Measurements from ENCODE around the gene NBPF1.
"Not testable (repeated sequence)": the region's sequence is repeated elsewhere in the genome, so short reads cannot be mapped to it uniquely, and the experiment has no call there.

Gene NBPF1

GRCh38 chr1:16621300-16621658 is 7.9 kb upstream of the NBPF1 start:
- CTCF ChIA-PET, result interaction anchor here (0.6 to 1.5 kb wide), 6 partner anchors 12 to 268 kb away, joined by 3 to 6 read pairs (median 4); no protein-coding TSS in a partner anchor
- POLR2A ChIA-PET (ENCODE audit: low non-redundant PET), result no interaction called here
- TF ChIP-seq CTCF (conservative IDR thresholded peaks at IDR 0.05; ENCODE audit: low read depth), result peak; percentile 15; the same call in 1 of the 2 replicates
- DNase-seq (ENCODE audit: low spot score), result no peak
- peak overlapping the region; percentile 19 for H3K27ac ChIP-seq

- POLR2A ChIA-PET (ENCODE audit: low non-redundant PET), result not testable (repeated sequence)
These were observed 6.6 kb upstream of the NBPF1 start for GRCh38 chr1:16619803-16620501.

GRCh38 chr1:16618719-16619118 is 5.4 kb upstream of the NBPF1 start:
- TF ChIP-seq CTCF (conservative IDR thresholded peaks at IDR 0.05; ENCODE audit: low read depth), result no peak
- ChIA-PET CTCF (no interaction called here), POLR2A (ENCODE audit: low non-redundant PET) (no interaction called here)
- DNase-seq (ENCODE audit: low spot score), result no peak
- no peak overlapping the region for H3K27ac ChIP-seq

More at GRCh38 chr1:16619803-16620501, 6.6 kb upstream of the NBPF1 start:
- DNase-seq (ENCODE audit: low spot score); H3K27ac ChIP-seq: not testable (repeated sequence)
- CTCF ChIA-PET, result interaction anchor here (0.6 to 1.5 kb wide), 3 partner anchors 14 to 89 kb away, joined by 3 to 6 read pairs (median 4); no protein-coding TSS in a partner anchor

- no peak for TF ChIP-seq CTCF (conservative IDR thresholded peaks at IDR 0.05; ENCODE audit: low read depth)
- CTCF ChIA-PET, result no interaction called here
- no peak for DNase-seq (ENCODE audit: low spot score)
- H3K27ac ChIP-seq, result no peak overlapping the region
- POLR2A ChIA-PET (ENCODE audit: low non-redundant PET), result no interaction called here
These were observed 4.6 kb upstream of the NBPF1 start for GRCh38 chr1:16617778-16618580.

GRCh38 chr1:16617114-16617631 is 3.8 kb upstream of the NBPF1 start:
- DNase-seq (ENCODE audit: low spot score), result no peak
- ChIA-PET CTCF (no interaction called here), POLR2A (ENCODE audit: low non-redundant PET) (no interaction called here)
- no peak for TF ChIP-seq CTCF (conservative IDR thresholded peaks at IDR 0.05; ENCODE audit: low read depth)
- H3K27ac ChIP-seq, result no peak overlapping the region

GRCh38 chr1:16615253-16616252 is 2.2 kb upstream of the NBPF1 start:
- no peak for TF ChIP-seq CTCF (conservative IDR thresholded peaks at IDR 0.05; ENCODE audit: low read depth)
- no peak for DNase-seq (ENCODE audit: low spot score)
- CTCF ChIA-PET, result interaction anchor here (0.5 to 0.8 kb wide), 2 partner anchors 13 to 87 kb away, joined by 3 to 4 read pairs; no protein-coding TSS in a partner anchor
- H3K27ac ChIP-seq, result no peak overlapping the region
- POLR2A ChIA-PET (ENCODE audit: low non-redundant PET), result no interaction called here

Data from RWPE1 (cell line).